ENCODE results near the gene TMPRSS13.

The TMPRSS13 gene

GRCh38 chr11:117862753-117863152, 66.4 kb downstream of the TMPRSS13 start:
- TF ChIP-seq, protein P1, sequence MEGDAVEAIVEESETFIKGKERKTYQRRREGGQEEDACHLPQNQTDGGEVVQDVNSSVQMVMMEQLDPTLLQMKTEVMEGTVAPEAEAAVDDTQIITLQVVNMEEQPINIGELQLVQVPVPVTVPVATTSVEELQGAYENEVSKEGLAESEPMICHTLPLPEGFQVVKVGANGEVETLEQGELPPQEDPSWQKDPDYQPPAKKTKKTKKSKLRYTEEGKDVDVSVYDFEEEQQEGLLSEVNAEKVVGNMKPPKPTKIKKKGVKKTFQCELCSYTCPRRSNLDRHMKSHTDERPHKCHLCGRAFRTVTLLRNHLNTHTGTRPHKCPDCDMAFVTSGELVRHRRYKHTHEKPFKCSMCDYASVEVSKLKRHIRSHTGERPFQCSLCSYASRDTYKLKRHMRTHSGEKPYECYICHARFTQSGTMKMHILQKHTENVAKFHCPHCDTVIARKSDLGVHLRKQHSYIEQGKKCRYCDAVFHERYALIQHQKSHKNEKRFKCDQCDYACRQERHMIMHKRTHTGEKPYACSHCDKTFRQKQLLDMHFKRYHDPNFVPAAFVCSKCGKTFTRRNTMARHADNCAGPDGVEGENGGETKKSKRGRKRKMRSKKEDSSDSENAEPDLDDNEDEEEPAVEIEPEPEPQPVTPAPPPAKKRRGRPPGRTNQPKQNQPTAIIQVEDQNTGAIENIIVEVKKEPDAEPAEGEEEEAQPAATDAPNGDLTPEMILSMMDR (IDR thresholded peaks at IDR 0.05; ENCODE audit: insufficient read depth, missing control alignments) = no peak
- FAIRE-seq = no peak
- no peak for DNase-seq (ENCODE audit: insufficient read length, low spot score)

- TF ChIP-seq, protein P1 (IDR thresholded peaks at IDR 0.05; ENCODE audit: insufficient read depth, missing control alignments) = no peak
- DNase-seq (ENCODE audit: insufficient read length, low spot score) (no peak), FAIRE-seq (no peak)
Measured at GRCh38 chr11:117862019-117862725, 67.0 kb downstream of the TMPRSS13 start.

GRCh38 chr11:117861151-117862018, 67.8 kb downstream of the TMPRSS13 start:
- FAIRE-seq = no peak
- DNase-seq (ENCODE audit: insufficient read length, low spot score) = no peak
- TF ChIP-seq, protein P1 (IDR thresholded peaks at IDR 0.05; ENCODE audit: insufficient read depth, missing control alignments) = no peak

DNA sequence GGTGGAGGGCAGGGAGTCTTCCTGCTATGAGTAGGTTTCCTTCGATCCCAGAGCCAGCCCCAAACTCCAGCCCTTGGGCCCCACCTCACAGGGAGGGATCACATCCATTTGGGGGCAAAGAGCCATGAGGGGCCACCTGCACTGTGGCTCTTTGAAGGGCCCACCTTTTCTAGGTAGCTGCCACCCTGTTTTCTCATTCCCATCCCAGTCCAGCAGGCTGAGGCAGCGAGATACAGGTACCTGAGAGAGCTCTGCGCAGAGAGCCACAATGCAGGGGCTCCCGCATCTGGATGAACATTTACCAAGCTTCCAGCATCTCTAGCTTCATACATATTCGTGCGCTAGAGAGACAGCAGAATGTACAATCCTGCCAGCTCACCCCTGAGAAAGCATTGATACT, 69.1 kb downstream of the TMPRSS13 start:
- FAIRE-seq (no peak), DNase-seq (ENCODE audit: insufficient read length, low spot score) (no peak)
- TF ChIP-seq, protein P1 (IDR thresholded peaks at IDR 0.05; ENCODE audit: insufficient read depth, missing control alignments) = no peak

DNA sequence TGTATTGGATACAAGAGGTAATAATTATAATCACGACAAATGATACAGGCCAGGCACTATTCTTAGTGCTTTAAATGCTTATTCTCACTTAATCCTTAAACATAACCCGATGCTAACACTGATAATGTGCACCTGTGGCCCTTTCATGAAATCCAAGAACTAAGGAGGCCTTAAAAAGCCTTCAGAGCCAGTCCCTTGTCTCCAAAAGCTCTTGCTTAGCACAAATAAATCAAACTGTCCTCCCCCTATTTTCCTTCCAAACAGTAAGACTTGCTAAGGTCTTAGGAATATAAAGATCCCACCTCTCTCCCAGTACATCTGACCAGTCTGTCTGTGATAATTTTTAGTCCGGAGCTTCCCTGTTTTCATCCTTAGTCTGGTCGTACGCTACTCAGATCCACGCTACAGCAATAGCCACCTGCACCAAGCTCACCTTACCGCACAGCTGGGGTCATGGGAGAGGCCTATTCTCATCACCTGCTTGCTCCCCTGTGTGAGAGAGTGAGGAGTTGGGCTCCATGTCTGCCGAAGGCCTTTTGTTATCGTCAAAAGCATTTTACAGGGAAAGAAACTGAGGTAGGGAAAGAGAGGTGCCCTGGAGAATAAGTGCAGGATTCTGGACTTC, 69.6 kb downstream of the TMPRSS13 start:
- DNase-seq (ENCODE audit: insufficient read length, low spot score) (no peak), FAIRE-seq (no peak)
- TF ChIP-seq, protein P1 (IDR thresholded peaks at IDR 0.05; ENCODE audit: insufficient read depth, missing control alignments) = no peak

- TF ChIP-seq, protein P1 (IDR thresholded peaks at IDR 0.05; ENCODE audit: insufficient read depth, missing control alignments) = no peak
- FAIRE-seq (no peak), DNase-seq (ENCODE audit: insufficient read length, low spot score) (no peak)
Measured at GRCh38 chr11:117859061-117859460, 70.1 kb downstream of the TMPRSS13 start.

All from D721Med (cell line).